ENCODE data around the gene CDH23.

The CDH23 gene

GRCh38 chr10:71814922-71815411, 418.2 kb downstream of the CDH23 start:
- CTCF ChIA-PET, result interaction anchor here (0.9 to 1.5 kb wide), 5 partner anchors 7 to 500 kb away, joined by 3 to 9 read pairs (median 3); no protein-coding TSS in a partner anchor
- no peak for DNase-seq (ENCODE audit: low read depth, low spot score)
- POLR2A ChIA-PET, result no interaction called here
- no peak overlapping the region for H3K4me3 ChIP-seq (ENCODE audit: low read depth, low read length)
- TF ChIP-seq CTCF (IDR thresholded peaks at IDR 0.05; ENCODE audit: insufficient read depth, low read length, missing control alignments), result no peak

GRCh38 chr10:71815515-71816130, 418.9 kb downstream of the CDH23 start:
- no peak overlapping the region for H3K4me3 ChIP-seq (ENCODE audit: low read depth, low read length)
- TF ChIP-seq CTCF (IDR thresholded peaks at IDR 0.05; ENCODE audit: insufficient read depth, low read length, missing control alignments), result no peak
- ChIA-PET CTCF (interaction anchor here (0.9 to 1.3 kb wide), 2 partner anchors 20 to 81 kb away, joined by 3 read pairs; no protein-coding TSS in a partner anchor), POLR2A (no interaction called here)
- DNase-seq (ENCODE audit: low read depth, low spot score), result no peak

- H3K4me3 ChIP-seq (ENCODE audit: low read depth, low read length), result no peak overlapping the region
- DNase-seq (ENCODE audit: low read depth, low spot score), result no peak
- POLR2A ChIA-PET, result no interaction called here
- CTCF ChIA-PET, result interaction anchor here (0.8 to 3.9 kb wide), 2 partner anchors 44 to 79 kb away, joined by 3 to 22 read pairs; no protein-coding TSS in a partner anchor
- TF ChIP-seq CTCF (IDR thresholded peaks at IDR 0.05; ENCODE audit: insufficient read depth, low read length, missing control alignments), result no peak
Measured at GRCh38 chr10:71816421-71816851, 419.7 kb downstream of the CDH23 start.

- POLR2A ChIA-PET, result no interaction called here
- no peak for DNase-seq (ENCODE audit: low read depth, low spot score)
- CTCF ChIA-PET, result interaction anchor here (0.8 to 3.9 kb wide), 2 partner anchors 45 to 79 kb away, joined by 3 to 22 read pairs; no protein-coding TSS in a partner anchor
- H3K4me3 ChIP-seq (ENCODE audit: low read depth, low read length), result no peak overlapping the region
- no peak for TF ChIP-seq CTCF (IDR thresholded peaks at IDR 0.05; ENCODE audit: insufficient read depth, low read length, missing control alignments)
Measured at GRCh38 chr10:71816936-71817618, 420.4 kb downstream of the CDH23 start.

- no peak overlapping the region for H3K4me3 ChIP-seq (ENCODE audit: low read depth, low read length)
- ChIA-PET POLR2A (no interaction called here), CTCF (interaction anchor here (0.9 to 3.9 kb wide), 3 partner anchors 78 to 504 kb away, joined by 3 to 22 read pairs (median 3); no protein-coding TSS in a partner anchor)
- no peak for TF ChIP-seq CTCF (IDR thresholded peaks at IDR 0.05; ENCODE audit: insufficient read depth, low read length, missing control alignments)
- DNase-seq (ENCODE audit: low read depth, low spot score), result no peak
Measured at GRCh38 chr10:71817831-71818655, 421.3 kb downstream of the CDH23 start.
